CD4-positive, alpha-beta memory T cell (primary cell): ENCODE data around the gene TRIM65. TPM values are rescaled to one million over a fixed set of nuclear protein-coding genes. Genes with fewer than 3 reads are reported as not detected.
"Not testable (repeated sequence)": the region's sequence is repeated elsewhere in the genome, so short reads cannot be mapped to it uniquely, and the experiment has no call there.

Experiments
- CTCF ChIA-PET: fragments of 350-600 bp; sonication (Branson Sonifier 250); formaldehyde crosslinking; loops from one replicate; lab custom pipeline; 2021; ENCODE audit warnings: inconsistent platforms; ENCODE audit not compliant: partially characterized antibody; lab: Charles Lee
- POLR2A ChIA-PET: fragments of 350-600 bp; sonication (Branson Sonifier 250); formaldehyde crosslinking; loops from one replicate; lab custom pipeline; 2021; ENCODE audit not compliant: partially characterized antibody; lab: Charles Lee
- DNase-seq, 5 donors: peaks; one replicate each; pipeline versions ENCODE4 v3.0.0 to v3.0.0-alpha.2; 2020 to 2022; ENCODE audit warnings: mixed read lengths in 1 of 5
- H3K27ac ChIP-seq: one replicate; pipeline ENCODE4 v1.7.0; 2013; ENCODE audit warnings: low read depth, low read length
- H3K27me3 ChIP-seq: 2 replicates; pipeline ENCODE4 v1.7.0; 2013; ENCODE audit warnings: mild to moderate bottlenecking, low read length, moderate library complexity; ENCODE audit not compliant: insufficient read depth
- H3K36me3 ChIP-seq: 2 replicates; pipeline ENCODE4 v1.7.0; 2013; ENCODE audit warnings: mild to moderate bottlenecking, low read length, moderate library complexity; ENCODE audit not compliant: insufficient read depth
- H3K4me1 ChIP-seq: 2 replicates; pipeline ENCODE4 v1.7.0; 2013; ENCODE audit warnings: mild to moderate bottlenecking, low read length, moderate library complexity; ENCODE audit not compliant: insufficient read depth
- H3K4me3 ChIP-seq, 2 donors: one replicate each; pipeline ENCODE4 v1.7.0; 2013; ENCODE audit warnings: low read length in 2 of 2, mild to moderate bottlenecking in 1 of 2
- H3K9me3 ChIP-seq, 2 donors: one replicate each; pipeline ENCODE4 v1.7.0; 2013; ENCODE audit warnings: low read length in 2 of 2, control low read depth in 1 of 2; ENCODE audit not compliant: control insufficient read depth in 1 of 2
- H3K27ac Mint-ChIP-seq, 7 donors: one replicate each; pipeline ENCODE4 v1.8.0; 2020 to 2021; ENCODE audit warnings: mixed read lengths in 7 of 7, mild to moderate bottlenecking in 6 of 7, inconsistent platforms in 3 of 7, moderate library complexity in 3 of 7
- H3K27me3 Mint-ChIP-seq, 2 donors: one replicate each; pipeline ENCODE4 v1.8.0; 2020 to 2021; ENCODE audit warnings: mixed read lengths in 2 of 2
- H3K36me3 Mint-ChIP-seq, 2 donors: one replicate each; pipeline ENCODE4 v1.8.0; 2020 to 2021; ENCODE audit warnings: mixed read lengths in 2 of 2, inconsistent platforms in 1 of 2, mild to moderate bottlenecking in 1 of 2
- H3K4me1 Mint-ChIP-seq, 4 donors: one replicate each; pipeline ENCODE4 v1.8.0; 2020 to 2021; ENCODE audit warnings: mixed read lengths in 4 of 4, mild to moderate bottlenecking in 1 of 4
- H3K4me3 Mint-ChIP-seq, 8 donors: one replicate each; pipeline ENCODE4 v1.8.0; 2020 to 2021; ENCODE audit warnings: mixed read lengths in 8 of 8, mild to moderate bottlenecking in 7 of 8, moderate library complexity in 6 of 8, inconsistent platforms in 3 of 8
- H3K9me3 Mint-ChIP-seq, 8 donors: one replicate each; pipeline ENCODE4 v1.8.0; 2020 to 2021; ENCODE audit warnings: mixed read lengths in 8 of 8, mild to moderate bottlenecking in 5 of 8, inconsistent platforms in 3 of 8, moderate library complexity in 1 of 8
- intact Hi-C: fragments of 100-400 bp; cut with micrococcal nuclease; formaldehyde crosslinking; loops from one replicate; pipeline ENCODE4 v1.15.1; 2023
- polyA plus RNA-seq, 2 donors: library from polyadenylated mRNA; unstranded; fragments of 300-500 nt; fragmentation: Illumina TruSeq; gene quantifications; one replicate each; pipeline ENCODE4 v1.2.3, GENCODE V29; 2021
- total RNA-seq, 2 experiments: library from RNA; stranded (reverse); gene quantifications; one replicate each; pipeline ENCODE4 v1.2.3, GENCODE V29; 2021

Gene TRIM65
- total and polyA plus RNA-seq, 4 experiments from 2014 or later: 17.7 to 36.9 (median 32.6) TPM

GRCh38 chr17:75892556-75893224, 4.1 kb downstream of the TRIM65 start:
- H3K27me3 ChIP-seq: no peaks in the 10 kb centered on the region
- Mint-ChIP-seq H3K4me3 (peak overlapping the region in 1 of 8 donors; percentile 30), H3K27me3 (no peaks in the 10 kb centered on the region), H3K4me1 (peaks cover 21 to 27% (median 24%) of the 10 kb centered on the region in 4 donors), H3K36me3 (peaks cover 5 to 18% of the 10 kb centered on the region in 2 donors), H3K27ac (no peak overlapping the region), H3K9me3 (no peaks in the 10 kb centered on the region)
- peaks cover 28% of the 10 kb centered on the region for H3K4me1 ChIP-seq
- DNase-seq: no peak
- H3K9me3 ChIP-seq: no peaks in the 10 kb centered on the region
- H3K36me3 ChIP-seq: peaks cover 9% of the 10 kb centered on the region
- intact Hi-C loops: no loop called here
- no peak overlapping the region for H3K4me3 ChIP-seq
- POLR2A ChIA-PET: interaction anchor here (1.1 to 18.1 kb wide), 3 partner anchors 15 to 116 kb away, joined by 5 to 337 read pairs (median 123); partner anchors contain the start of genes TRIM47 and WBP2
- CTCF ChIA-PET: interaction anchor here (1.5 to 7.1 kb wide), 2 partner anchors 15 to 32 kb away, joined by 8 to 96 read pairs; partner anchors contain the start of gene TRIM47
- no peak overlapping the region for H3K27ac ChIP-seq

DNA sequence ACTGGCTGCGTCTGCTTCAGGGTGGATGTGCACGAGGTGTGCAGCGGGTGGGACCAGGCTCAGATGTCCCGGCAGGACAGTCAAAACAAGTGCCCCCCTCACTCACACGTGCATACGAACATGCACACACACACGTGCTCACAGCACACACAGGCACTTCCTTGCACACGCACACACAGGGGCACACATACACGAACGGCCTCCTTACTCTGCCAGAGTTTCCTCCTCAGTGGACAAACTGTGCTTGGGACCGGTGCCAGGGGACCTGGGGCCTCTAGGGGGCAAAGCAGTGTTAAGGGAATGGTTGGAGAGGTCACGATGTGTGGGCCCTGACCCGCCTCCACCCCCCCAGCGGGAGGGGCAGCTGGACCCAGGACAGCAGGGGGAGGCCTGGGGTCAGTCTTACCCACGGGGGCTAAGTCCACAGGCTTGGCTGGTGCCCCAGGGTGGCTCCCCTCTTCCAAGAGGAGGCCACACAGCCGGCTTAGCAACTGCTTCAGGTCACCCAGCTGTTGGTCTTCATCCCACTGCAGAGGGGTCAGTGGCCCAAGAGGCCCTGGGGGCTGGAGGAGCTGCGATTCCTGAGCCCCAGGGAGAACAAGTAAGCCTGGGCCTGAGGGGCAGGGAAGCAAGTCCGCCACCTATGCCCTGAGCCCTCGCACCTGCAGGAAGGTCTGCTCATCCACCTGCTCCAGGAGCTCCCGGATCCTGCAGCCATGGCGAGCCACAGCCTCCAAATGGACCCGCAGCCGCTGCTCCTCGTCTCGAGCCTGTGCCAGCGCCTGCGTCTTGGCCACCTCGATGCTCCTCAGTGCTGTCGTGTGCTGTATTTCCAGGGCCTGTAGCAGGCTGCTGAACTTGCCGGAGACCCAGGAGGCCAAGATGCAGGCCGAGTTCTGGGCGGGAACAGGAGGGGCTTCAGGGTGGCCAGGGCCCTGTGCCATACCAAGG, 4.9 kb downstream of the TRIM65 start:
- Mint-ChIP-seq H3K27ac (peak overlapping the region in 2 of 7 donors; percentile 43 to 68), H3K4me1 (peaks cover 17 to 22% (median 20%) of the 10 kb centered on the region in 4 donors), H3K4me3 (no peak overlapping the region), H3K27me3 (no peaks in the 10 kb centered on the region), H3K9me3 (no peaks in the 10 kb centered on the region), H3K36me3 (peaks cover 5 to 16% of the 10 kb centered on the region in 2 donors)
- H3K36me3 ChIP-seq: peaks cover 9% of the 10 kb centered on the region
- no peak for DNase-seq
- H3K4me3 ChIP-seq: no peak overlapping the region
- no peak overlapping the region for H3K27ac ChIP-seq
- peaks cover 20% of the 10 kb centered on the region for H3K4me1 ChIP-seq
- POLR2A ChIA-PET: interaction anchor here (0.7 to 18.1 kb wide), 4 partner anchors 15 to 56 kb away, joined by 3 to 337 read pairs (median 64); partner anchors contain the start of genes TRIM47 and WBP2
- H3K9me3 ChIP-seq: no peaks in the 10 kb centered on the region
- CTCF ChIA-PET: interaction anchor here (1.5 to 7.1 kb wide), 2 partner anchors 8 to 14 kb away, joined by 4 to 96 read pairs; partner anchors contain the start of gene TRIM47
- H3K27me3 ChIP-seq: no peaks in the 10 kb centered on the region
- intact Hi-C loops: no loop called here

- peaks cover 5 to 16% of the 10 kb centered on the region in 2 donors for H3K36me3 Mint-ChIP-seq
- POLR2A ChIA-PET: interaction anchor here (1.4 to 18.1 kb wide), 2 partner anchors 14 to 36 kb away, joined by 4 to 337 read pairs; partner anchors contain the start of genes TRIM47 and WBP2
- CTCF ChIA-PET: interaction anchor here (1.3 to 7.1 kb wide), 4 partner anchors 9 to 36 kb away, joined by 3 to 96 read pairs (median 6); partner anchors contain the start of genes TRIM47 and WBP2
Observed at GRCh38 chr17:75891022-75891604, 5.6 kb downstream of the TRIM65 start.

DNA sequence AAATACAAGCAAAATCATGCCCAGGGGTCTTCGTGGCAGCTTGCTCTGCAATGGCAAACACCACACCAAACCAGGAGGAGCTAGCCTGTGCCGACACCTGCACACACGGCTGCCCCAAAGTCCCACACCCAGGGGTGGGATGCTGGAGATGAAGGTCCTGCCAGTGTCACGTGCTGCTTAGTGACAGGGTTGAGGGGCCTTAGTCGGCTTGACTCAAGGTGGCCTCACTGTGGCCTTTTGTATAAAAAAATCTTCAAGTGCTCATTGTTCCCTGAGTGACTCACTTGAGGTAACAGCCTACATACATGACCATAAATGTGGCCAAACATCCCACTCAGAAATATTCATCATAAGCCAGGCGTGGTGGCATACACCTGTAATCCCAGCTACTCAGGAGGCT, 7.3 kb downstream of the TRIM65 start:
- POLR2A ChIA-PET: interaction anchor here (1.1 to 18.1 kb wide), 3 partner anchors 12 to 464 kb away, joined by 4 to 337 read pairs (median 5); partner anchors contain the start of genes MRPL38, PRPSAP1 and TRIM47

More at GRCh38 chr17:75891022-75891604, 5.6 kb downstream of the TRIM65 start:
- intact Hi-C loops: no loop called here
- Mint-ChIP-seq H3K9me3 (no peaks in the 10 kb centered on the region), H3K4me3 (no peak overlapping the region), H3K4me1 (peaks cover 17 to 22% (median 20%) of the 10 kb centered on the region in 4 donors), H3K27ac (peak overlapping the region in 2 of 7 donors; percentile 43 to 68), H3K27me3 (no peaks in the 10 kb centered on the region)
- Histone ChIP-seq H3K4me1 (peaks cover 20% of the 10 kb centered on the region), H3K36me3 (peaks cover 9% of the 10 kb centered on the region), H3K9me3 (no peaks in the 10 kb centered on the region), H3K4me3 (no peak overlapping the region), H3K27me3 (no peaks in the 10 kb centered on the region), H3K27ac (no peak overlapping the region)
- no peak for DNase-seq

DNA sequence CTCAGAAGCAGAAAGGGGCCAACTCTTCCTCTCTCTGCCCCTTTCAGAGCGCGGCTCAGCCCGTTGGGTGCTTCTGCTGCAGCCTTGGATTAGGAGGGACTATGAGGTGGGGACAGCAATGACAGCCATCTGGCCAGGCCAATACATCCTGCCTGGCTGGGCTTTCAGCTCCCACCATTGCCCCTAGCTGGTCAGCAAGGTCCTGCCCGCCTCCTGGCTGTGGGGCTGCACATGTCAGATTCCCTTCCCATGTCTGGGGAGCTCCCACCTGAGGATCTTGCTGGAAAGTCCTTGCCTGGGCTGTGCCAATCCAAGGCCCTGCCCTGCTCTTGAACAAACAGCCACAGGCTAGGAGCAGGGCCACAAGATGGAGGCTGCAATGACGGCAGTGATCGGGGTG, 8.3 kb downstream of the TRIM65 start:
- Histone ChIP-seq H3K9me3 (no peaks in the 10 kb centered on the region), H3K4me1 (no peaks in the 10 kb centered on the region), H3K27ac (no peak overlapping the region), H3K27me3 (no peaks in the 10 kb centered on the region), H3K4me3 (no peak overlapping the region), H3K36me3 (peaks cover 9% of the 10 kb centered on the region)
- DNase-seq: no peak
- H3K27ac Mint-ChIP-seq: no peak overlapping the region
- ChIA-PET POLR2A (interaction anchor here (0.6 to 18.1 kb wide), 4 partner anchors 8 to 465 kb away, joined by 3 to 337 read pairs (median 4); partner anchors contain the start of genes PRPSAP1, TRIM47 and TRIM65), CTCF (interaction anchor here (1.0 kb wide), 1 partner anchor 11 kb away, joined by 4 read pairs; no protein-coding TSS in a partner anchor)
- H3K27me3 Mint-ChIP-seq: no peaks in the 10 kb centered on the region
- no peaks in the 10 kb centered on the region for H3K9me3 Mint-ChIP-seq
- intact Hi-C loops: no loop called here
- H3K36me3 Mint-ChIP-seq: peaks cover 5 to 13% of the 10 kb centered on the region in 2 donors
- H3K4me1 Mint-ChIP-seq: no peaks in the 10 kb centered on the region
- no peak overlapping the region for H3K4me3 Mint-ChIP-seq

More for the DNA sequence above, 7.3 kb downstream of the TRIM65 start:
- no peaks in the 10 kb centered on the region for H3K9me3 ChIP-seq
- H3K4me1 ChIP-seq: peaks cover 6% of the 10 kb centered on the region
- H3K27ac ChIP-seq: no peak overlapping the region
- CTCF ChIA-PET: interaction anchor here (1.5 to 1.8 kb wide), 2 partner anchors 29 to 34 kb away, joined by 4 to 7 read pairs; partner anchors contain the start of gene WBP2
- Mint-ChIP-seq H3K27ac (no peak overlapping the region), H3K9me3 (no peaks in the 10 kb centered on the region), H3K4me3 (no peak overlapping the region), H3K36me3 (peaks cover 5 to 16% of the 10 kb centered on the region in 2 donors), H3K4me1 (peaks cover 6 to 8% (median 8%) of the 10 kb centered on the region in 4 donors), H3K27me3 (no peaks in the 10 kb centered on the region)
- intact Hi-C loops: no loop called here
- no peaks in the 10 kb centered on the region for H3K27me3 ChIP-seq
- peaks cover 9% of the 10 kb centered on the region for H3K36me3 ChIP-seq
- no peak for DNase-seq
- no peak overlapping the region for H3K4me3 ChIP-seq

- H3K9me3 Mint-ChIP-seq, H3K36me3 ChIP-seq, H3K27me3 ChIP-seq, H3K9me3 ChIP-seq, H3K27me3 Mint-ChIP-seq, DNase-seq, intact Hi-C loops, H3K27ac ChIP-seq, H3K4me3 ChIP-seq, H3K4me3 Mint-ChIP-seq: not testable (repeated sequence)
- H3K4me1 ChIP-seq: peaks cover 15% of the 10 kb centered on the region
- ChIA-PET POLR2A (interaction anchor here (0.8 to 3.3 kb wide), 4 partner anchors 7 to 38 kb away, joined by 3 to 19 read pairs (median 6); partner anchors contain the start of genes TRIM47 and TRIM65), CTCF (interaction anchor here (1.5 kb wide), 1 partner anchor 25 kb away, joined by 3 read pairs; no protein-coding TSS in a partner anchor)
- H3K36me3 Mint-ChIP-seq: peaks cover 5 to 11% of the 10 kb centered on the region in 2 donors
- peaks cover 3 to 15% (median 11%) of the 10 kb centered on the region in 4 donors for H3K4me1 Mint-ChIP-seq
- H3K27ac Mint-ChIP-seq: peak overlapping the region in 2 of 7 donors; percentile 41 to 46
Observed at GRCh38 chr17:75885860-75886259, 10.9 kb downstream of the TRIM65 start.
